Activated T-helper 1 cell treated with anti-CD3 and anti-CD28 coated beads, Interleukin-12 subunit alpha, Interleukin-12 subunit beta, Interleukin-2, Interleukin-4 antibody, amounts not matched to agents 30 ng/mL and 10 ng/mL and 1 ng/mL, durations not matched to agents 14 hours and 24 hours and 36 hours (primary cell): ENCODE measurements around the gene NAV3. TPM values are rescaled to one million over a fixed set of nuclear protein-coding genes. Genes with fewer than 3 reads are reported as not detected.

ENCODE experiments used
- DNase-seq: peaks from one replicate; pipeline ENCODE4 v3.0.0; 2021; ENCODE audit warnings: low spot score
- H3K27ac Mint-ChIP-seq: one replicate; pipeline ENCODE4 v1.8.0; 2021; ENCODE audit warnings: mild to moderate bottlenecking, mixed read lengths
- H3K27me3 Mint-ChIP-seq: one replicate; pipeline ENCODE4 v1.8.0; 2022; ENCODE audit warnings: mild to moderate bottlenecking, moderate library complexity, mixed read lengths; ENCODE audit not compliant: insufficient read depth
- H3K36me3 Mint-ChIP-seq: one replicate; pipeline ENCODE4 v1.8.0; 2021; ENCODE audit warnings: low read depth, mixed read lengths
- H3K4me1 Mint-ChIP-seq: one replicate; pipeline ENCODE4 v1.8.0; 2021; ENCODE audit warnings: low read depth, mixed read lengths
- H3K4me3 Mint-ChIP-seq: one replicate; pipeline ENCODE4 v1.8.0; 2021; ENCODE audit warnings: mild to moderate bottlenecking, moderate library complexity, mixed read lengths
- H3K9me3 Mint-ChIP-seq: one replicate; pipeline ENCODE4 v1.8.0; 2021; ENCODE audit warnings: mixed read lengths
- intact Hi-C: fragments of 100-400 bp; cut with micrococcal nuclease; formaldehyde crosslinking; loops from one replicate; pipeline ENCODE4 v1.15.1; 2024
- total RNA-seq: library from RNA; stranded (reverse); gene quantifications from 2 replicates; pipeline ENCODE4 v1.2.3, GENCODE V29; 2022

The NAV3 gene
- total RNA-seq, 1 donor from 2014 or later = not detected

DNA sequence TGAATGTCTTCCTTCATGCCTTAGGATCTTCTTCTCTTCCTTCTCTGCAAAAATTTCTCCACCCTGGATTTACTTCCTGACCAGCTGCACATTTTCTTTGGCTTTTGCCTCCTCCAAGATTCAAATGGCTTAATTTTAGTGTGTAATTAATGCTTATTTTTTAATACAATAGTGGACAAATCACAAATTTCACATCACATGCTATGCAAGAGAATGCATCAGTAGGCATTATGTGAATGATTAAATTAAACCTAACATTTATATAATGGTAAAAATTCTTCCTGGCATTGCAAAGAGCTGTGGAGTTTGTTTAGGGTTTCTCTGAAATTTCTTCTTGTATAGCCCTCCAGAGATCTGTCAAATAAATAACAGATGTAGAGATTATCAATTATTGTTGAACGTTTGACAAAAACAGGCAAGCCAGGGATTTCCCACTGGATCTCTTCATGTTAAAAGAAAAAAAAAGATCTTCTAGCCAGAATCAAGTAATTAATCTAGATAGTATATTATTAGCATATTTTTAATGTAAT, 84.4 kb downstream of the NAV3 start:
- intact Hi-C loops = no loop called here
- Mint-ChIP-seq H3K9me3 (no peaks in the 10 kb centered on the region), H3K36me3 (no peaks in the 10 kb centered on the region), H3K4me3 (no peak overlapping the region), H3K27me3 (no peaks in the 10 kb centered on the region), H3K4me1 (no peaks in the 10 kb centered on the region), H3K27ac (no peak overlapping the region)
- no peak for DNase-seq

DNA sequence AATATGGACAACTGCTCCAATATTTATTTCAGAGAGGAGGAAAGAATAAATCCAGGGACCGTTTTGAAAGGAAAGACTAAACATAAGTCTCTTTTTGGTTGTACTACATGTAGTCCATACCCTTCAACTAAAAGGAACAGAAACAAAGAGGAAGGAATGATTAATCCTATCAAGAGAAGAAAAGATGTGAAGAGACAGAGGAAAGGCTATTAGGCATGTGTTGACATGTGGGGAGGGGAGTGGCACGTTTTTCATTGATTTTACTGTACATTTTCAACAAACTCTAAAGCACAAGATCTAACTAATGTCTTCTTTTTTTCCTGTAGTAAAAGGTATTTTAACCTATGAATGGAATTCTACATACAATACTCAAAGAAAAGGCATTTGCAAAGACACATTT, 85.6 kb downstream of the NAV3 start:
- Mint-ChIP-seq H3K27me3 (no peaks in the 10 kb centered on the region), H3K4me1 (no peaks in the 10 kb centered on the region), H3K4me3 (no peak overlapping the region), H3K9me3 (no peaks in the 10 kb centered on the region), H3K36me3 (no peaks in the 10 kb centered on the region), H3K27ac (no peak overlapping the region)
- DNase-seq = no peak
- intact Hi-C loops = no loop called here

DNA sequence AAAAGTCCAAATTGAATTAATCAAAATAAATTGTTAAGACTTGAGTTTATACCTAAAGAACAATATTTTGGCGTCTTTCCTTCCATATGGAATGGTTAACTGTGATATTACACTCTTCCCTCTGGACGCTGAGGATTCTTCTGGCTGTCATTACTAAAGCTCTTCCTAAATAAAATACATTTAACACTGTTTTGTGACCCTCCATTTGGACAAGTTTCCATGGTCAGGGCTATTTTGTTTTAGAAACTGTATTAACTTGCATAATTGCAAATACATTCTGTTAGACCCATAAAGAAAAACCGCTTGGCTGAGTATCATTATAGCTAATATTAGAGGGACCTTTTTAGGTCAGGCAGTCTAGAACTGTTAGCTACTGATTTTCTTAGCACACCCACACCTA, 87.4 kb downstream of the NAV3 start:
- no peak for DNase-seq
- no peaks in the 10 kb centered on the region for H3K36me3 Mint-ChIP-seq
- intact Hi-C loops = no loop called here
- H3K27me3 Mint-ChIP-seq = no peaks in the 10 kb centered on the region
- H3K4me1 Mint-ChIP-seq = no peaks in the 10 kb centered on the region
- H3K9me3 Mint-ChIP-seq = no peaks in the 10 kb centered on the region
- no peak overlapping the region for H3K27ac Mint-ChIP-seq
- H3K4me3 Mint-ChIP-seq = no peak overlapping the region

DNA sequence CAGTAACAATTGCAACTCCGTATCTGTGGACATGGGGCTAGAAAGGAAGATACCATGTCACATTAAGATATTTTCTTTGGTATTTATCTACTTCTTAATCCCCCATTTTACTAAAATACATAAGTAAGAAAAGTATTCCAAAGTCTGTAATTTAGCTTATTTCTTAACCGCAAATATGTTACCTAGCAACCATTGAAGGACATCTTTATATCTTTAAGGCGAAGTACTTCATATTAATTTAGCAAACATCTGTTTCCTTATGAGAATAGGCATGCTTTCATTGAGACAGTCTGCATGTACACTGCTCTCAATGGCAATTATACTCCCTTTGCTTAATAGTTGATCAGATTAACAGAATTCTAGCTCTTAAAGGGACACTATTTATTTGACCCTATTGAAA, 88.8 kb downstream of the NAV3 start:
- Mint-ChIP-seq H3K27me3 (no peaks in the 10 kb centered on the region), H3K4me1 (no peaks in the 10 kb centered on the region), H3K9me3 (no peaks in the 10 kb centered on the region), H3K4me3 (no peak overlapping the region), H3K27ac (no peak overlapping the region), H3K36me3 (no peaks in the 10 kb centered on the region)
- intact Hi-C loops = no loop called here
- no peak for DNase-seq

DNA sequence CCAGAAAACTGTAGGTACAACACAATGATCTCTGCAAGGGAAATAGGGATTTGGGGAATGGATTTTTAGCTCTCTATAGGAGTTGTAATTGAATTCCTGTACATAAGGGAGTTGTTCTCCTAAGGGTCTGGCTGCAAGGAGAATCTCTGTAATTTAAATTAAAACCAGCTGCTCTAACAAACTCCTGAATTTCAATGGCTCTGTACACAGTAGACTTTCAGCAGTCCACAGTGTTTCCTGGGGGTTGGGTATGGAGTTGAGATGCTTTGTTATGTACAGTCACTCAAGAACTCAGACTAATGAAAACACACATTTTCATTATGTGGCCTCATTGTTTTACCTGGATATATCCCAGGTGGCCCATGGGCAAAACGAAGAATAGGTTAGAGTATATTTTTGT, 93.2 kb downstream of the NAV3 start:
- no peak overlapping the region for H3K27ac Mint-ChIP-seq
- DNase-seq = no peak
- no peaks in the 10 kb centered on the region for H3K27me3 Mint-ChIP-seq
- no peaks in the 10 kb centered on the region for H3K36me3 Mint-ChIP-seq
- H3K4me1 Mint-ChIP-seq = no peaks in the 10 kb centered on the region
- intact Hi-C loops = no loop called here
- no peak overlapping the region for H3K4me3 Mint-ChIP-seq
- H3K9me3 Mint-ChIP-seq = no peaks in the 10 kb centered on the region

DNA sequence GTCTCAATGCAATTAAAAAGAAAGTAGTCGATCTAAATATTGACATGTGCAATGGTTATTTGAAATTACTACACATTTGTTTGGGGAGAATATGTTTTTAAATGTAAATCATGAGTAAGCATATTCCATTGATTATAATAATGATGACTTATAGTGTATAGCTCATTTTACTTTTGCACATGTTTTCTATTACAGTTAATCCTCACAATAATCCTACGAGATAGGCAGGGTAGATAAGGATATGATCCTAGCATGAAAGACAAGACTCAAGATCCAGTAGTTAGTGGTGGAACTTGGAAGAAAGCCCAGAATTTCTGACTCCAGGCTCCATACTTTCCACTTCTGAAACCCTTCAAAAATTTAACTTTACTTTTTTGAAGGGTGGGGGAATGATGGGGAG, 94.0 kb downstream of the NAV3 start:
- H3K9me3 Mint-ChIP-seq = no peaks in the 10 kb centered on the region
- no peaks in the 10 kb centered on the region for H3K36me3 Mint-ChIP-seq
- no peaks in the 10 kb centered on the region for H3K4me1 Mint-ChIP-seq
- intact Hi-C loops = loop anchor here (5.0 kb wide), 1 partner anchor 872 kb away; no protein-coding TSS in a partner anchor
- H3K4me3 Mint-ChIP-seq = no peak overlapping the region
- no peaks in the 10 kb centered on the region for H3K27me3 Mint-ChIP-seq
- no peak overlapping the region for H3K27ac Mint-ChIP-seq
- no peak for DNase-seq

DNA sequence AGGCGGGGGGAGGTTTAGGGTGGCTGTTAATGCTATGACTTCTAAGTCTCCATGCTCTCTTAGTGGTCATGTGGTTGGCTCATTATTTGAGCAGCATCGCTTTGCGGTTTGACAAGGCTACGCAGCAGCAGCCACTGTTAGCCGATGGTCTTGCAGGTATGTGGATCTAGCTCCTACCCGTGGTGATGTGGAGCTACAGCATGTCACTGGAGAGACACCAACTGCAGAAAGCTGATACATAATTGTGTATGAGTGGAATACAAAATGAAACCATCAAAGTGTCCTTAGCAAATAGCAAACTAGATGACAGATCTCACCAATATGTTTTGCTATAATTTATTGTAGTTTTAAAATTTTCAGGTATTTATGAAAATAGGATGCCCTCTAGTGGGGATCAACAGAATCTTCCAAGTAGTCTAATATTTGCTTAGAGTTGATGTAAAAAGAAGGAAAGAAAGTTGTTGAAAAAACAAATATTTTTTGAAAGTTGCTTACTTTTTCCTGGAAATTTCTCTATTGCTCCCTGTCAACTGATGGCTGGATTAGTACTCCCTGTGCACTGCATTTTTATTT, 94.9 kb downstream of the NAV3 start:
- Mint-ChIP-seq H3K9me3 (no peaks in the 10 kb centered on the region), H3K27ac (no peak overlapping the region), H3K36me3 (no peaks in the 10 kb centered on the region), H3K27me3 (no peaks in the 10 kb centered on the region), H3K4me1 (no peaks in the 10 kb centered on the region), H3K4me3 (no peak overlapping the region)
- DNase-seq = peak; percentile 1
- intact Hi-C loops = loop anchor here (5.0 kb wide), 1 partner anchor 873 kb away; no protein-coding TSS in a partner anchor

DNA sequence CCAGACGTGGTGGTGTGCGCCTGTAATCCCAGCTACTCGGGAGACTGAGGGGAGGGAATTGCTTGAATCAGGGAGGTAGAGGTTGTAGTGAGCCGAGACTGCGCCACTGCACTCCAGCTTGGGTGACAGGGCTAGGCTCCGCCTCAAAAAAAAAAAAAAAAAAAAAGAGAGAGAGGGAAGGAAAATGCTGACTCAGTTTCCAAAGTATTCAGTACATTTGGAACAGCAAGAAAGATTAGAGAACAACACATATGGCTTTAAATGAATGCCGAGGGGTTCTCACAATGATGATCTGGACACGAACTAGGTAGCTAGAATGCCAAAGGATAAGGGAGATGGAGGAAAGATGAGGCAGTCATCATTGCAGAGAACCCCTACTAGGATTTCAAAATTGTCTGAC, 97.4 kb downstream of the NAV3 start:
- no peak overlapping the region for H3K4me3 Mint-ChIP-seq
- H3K27me3 Mint-ChIP-seq = no peaks in the 10 kb centered on the region
- intact Hi-C loops = loop anchor here (5.0 kb wide), 1 partner anchor 876 kb away; no protein-coding TSS in a partner anchor
- no peak overlapping the region for H3K27ac Mint-ChIP-seq
- no peaks in the 10 kb centered on the region for H3K36me3 Mint-ChIP-seq
- no peaks in the 10 kb centered on the region for H3K9me3 Mint-ChIP-seq
- H3K4me1 Mint-ChIP-seq = no peaks in the 10 kb centered on the region
- DNase-seq = no peak

DNA sequence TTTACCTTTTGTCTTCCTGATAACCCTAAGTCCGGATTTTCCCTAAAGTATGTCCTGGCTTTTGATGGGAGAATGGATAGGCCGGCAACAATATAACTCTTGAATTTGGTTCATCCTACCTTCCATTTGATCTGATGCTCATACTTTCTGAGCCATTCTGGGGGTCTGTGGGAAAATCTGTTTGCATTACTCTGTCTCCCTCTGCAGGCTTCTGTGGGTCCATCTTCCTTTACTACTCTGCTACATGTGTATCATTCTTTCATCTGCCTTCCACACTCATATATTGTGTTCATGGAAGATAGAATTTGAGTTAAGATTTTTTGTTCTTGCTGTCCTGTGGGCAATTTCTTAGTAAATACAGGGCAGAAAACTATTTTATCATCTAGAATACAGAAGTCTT, 101.5 kb downstream of the NAV3 start:
- Mint-ChIP-seq H3K36me3 (no peaks in the 10 kb centered on the region), H3K4me3 (no peak overlapping the region), H3K9me3 (no peaks in the 10 kb centered on the region), H3K4me1 (no peaks in the 10 kb centered on the region), H3K27me3 (no peaks in the 10 kb centered on the region), H3K27ac (no peak overlapping the region)
- intact Hi-C loops = no loop called here
- no peak for DNase-seq

DNA sequence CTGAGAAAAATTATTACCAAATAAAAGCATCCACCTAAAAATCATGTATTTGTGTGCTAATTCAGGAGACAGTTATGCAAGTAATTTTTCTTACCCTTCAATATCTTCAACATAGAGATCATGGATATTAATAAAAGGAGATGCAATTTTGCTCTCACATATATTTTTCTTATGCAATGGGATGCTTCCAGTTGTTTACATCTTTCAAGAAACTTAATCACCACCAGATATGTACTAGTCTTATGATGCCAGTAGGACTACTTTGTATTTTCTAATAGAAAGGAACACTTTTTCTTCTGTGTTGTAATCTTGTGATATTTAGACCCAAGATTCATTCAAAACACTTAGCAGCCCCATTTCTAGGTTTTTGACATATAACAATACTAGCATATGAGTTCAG, 107.6 kb downstream of the NAV3 start:
- Mint-ChIP-seq H3K27ac (no peak overlapping the region), H3K4me1 (no peaks in the 10 kb centered on the region), H3K9me3 (no peaks in the 10 kb centered on the region), H3K27me3 (no peaks in the 10 kb centered on the region), H3K36me3 (no peaks in the 10 kb centered on the region), H3K4me3 (no peak overlapping the region)
- intact Hi-C loops = no loop called here
- DNase-seq = no peak

DNA sequence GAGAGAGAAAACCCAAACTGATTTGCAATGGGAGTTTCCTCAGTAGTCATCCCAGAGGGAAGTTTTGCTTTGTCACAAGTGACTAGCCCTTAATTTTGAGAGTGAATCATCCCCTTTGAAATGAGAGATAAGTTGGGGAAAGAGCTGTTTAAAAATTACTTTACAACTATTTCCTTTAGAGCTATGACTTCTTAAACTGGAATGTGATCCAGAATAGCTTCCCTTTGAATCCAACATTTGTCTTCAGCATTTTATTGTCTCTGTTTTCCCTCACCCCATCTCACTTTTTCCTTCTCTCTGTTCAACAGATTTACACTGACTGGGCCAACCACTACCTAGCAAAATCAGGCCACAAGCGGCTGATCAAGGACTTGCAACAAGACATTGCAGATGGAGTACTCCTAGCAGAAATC, 109.3 kb downstream of the NAV3 start:
- Mint-ChIP-seq H3K9me3 (no peaks in the 10 kb centered on the region), H3K27ac (no peak overlapping the region), H3K36me3 (no peaks in the 10 kb centered on the region), H3K4me1 (no peaks in the 10 kb centered on the region), H3K27me3 (no peaks in the 10 kb centered on the region), H3K4me3 (no peak overlapping the region)
- no peak for DNase-seq
- intact Hi-C loops = no loop called here

DNA sequence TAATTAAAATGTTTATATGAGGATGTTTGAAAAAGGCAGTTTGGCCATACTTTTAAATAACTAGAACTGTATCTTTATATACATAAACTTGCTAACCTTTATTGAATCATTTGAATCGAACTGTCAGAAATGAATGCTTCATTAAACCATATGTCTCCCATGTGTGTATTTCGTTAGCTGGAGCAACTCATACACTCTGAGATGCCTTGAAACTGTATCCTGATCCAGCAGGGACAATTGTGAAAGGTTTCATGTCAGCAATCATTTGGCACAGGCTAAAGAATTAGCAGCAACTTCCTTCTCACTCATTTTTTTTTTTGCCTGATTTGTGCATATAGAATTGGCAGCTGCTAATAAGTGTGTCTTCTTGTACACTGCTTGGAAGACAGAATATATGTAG, 109.9 kb downstream of the NAV3 start:
- no peak overlapping the region for H3K27ac Mint-ChIP-seq
- no peak overlapping the region for H3K4me3 Mint-ChIP-seq
- DNase-seq = no peak
- H3K36me3 Mint-ChIP-seq = no peaks in the 10 kb centered on the region
- H3K27me3 Mint-ChIP-seq = no peaks in the 10 kb centered on the region
- H3K4me1 Mint-ChIP-seq = no peaks in the 10 kb centered on the region
- intact Hi-C loops = no loop called here
- no peaks in the 10 kb centered on the region for H3K9me3 Mint-ChIP-seq

DNA sequence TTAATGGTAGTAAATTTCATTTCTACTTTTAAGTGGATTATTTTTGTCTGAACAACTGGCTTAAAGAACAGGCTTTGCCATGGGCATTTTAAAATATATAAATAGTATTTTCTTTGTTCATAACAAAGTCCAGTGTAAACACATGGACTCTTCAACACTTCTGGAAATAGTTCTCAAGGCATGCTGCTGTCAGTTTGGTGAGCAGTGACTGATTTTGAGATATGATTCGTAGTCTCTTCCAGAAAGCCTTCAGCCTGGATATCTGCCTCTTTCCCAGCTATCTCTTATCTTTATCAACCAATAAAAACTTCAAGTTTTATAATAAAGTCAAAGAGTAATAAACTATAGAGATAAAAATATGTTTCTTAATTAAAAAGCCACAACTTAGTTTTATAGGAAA, 110.7 kb downstream of the NAV3 start:
- H3K4me1 Mint-ChIP-seq = no peaks in the 10 kb centered on the region
- no peak overlapping the region for H3K4me3 Mint-ChIP-seq
- no peak overlapping the region for H3K27ac Mint-ChIP-seq
- H3K27me3 Mint-ChIP-seq = no peaks in the 10 kb centered on the region
- no peaks in the 10 kb centered on the region for H3K9me3 Mint-ChIP-seq
- no peaks in the 10 kb centered on the region for H3K36me3 Mint-ChIP-seq
- no peak for DNase-seq
- intact Hi-C loops = no loop called here

DNA sequence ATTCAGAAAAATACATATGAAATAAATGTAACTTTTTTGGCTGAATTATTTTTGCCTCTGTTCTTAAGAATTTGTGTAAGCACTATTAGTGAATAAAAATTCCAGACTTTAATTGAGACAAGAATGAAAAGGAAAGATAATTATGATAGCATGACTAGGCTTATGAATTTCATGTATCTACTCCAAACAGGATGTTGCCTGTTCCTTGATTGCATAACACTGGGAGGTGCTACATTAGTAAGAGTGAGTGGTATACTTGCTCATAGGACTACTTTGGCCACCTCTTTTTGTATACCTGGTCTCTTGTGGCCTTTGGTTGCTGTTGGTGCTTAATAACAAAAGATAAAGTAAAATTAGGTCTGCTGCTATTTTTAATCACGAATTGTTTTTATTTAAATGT, 112.8 kb downstream of the NAV3 start:
- H3K4me1 Mint-ChIP-seq = no peaks in the 10 kb centered on the region
- intact Hi-C loops = no loop called here
- no peak for DNase-seq
- no peak overlapping the region for H3K27ac Mint-ChIP-seq
- no peak overlapping the region for H3K4me3 Mint-ChIP-seq
- no peaks in the 10 kb centered on the region for H3K27me3 Mint-ChIP-seq
- H3K9me3 Mint-ChIP-seq = no peaks in the 10 kb centered on the region
- no peaks in the 10 kb centered on the region for H3K36me3 Mint-ChIP-seq
